ENCODE measurements around the gene ADSS1. TPM values are rescaled to one million over a fixed set of nuclear protein-coding genes. Genes with fewer than 3 reads are reported as not detected.
A peak's percentile ranks its signal among the peaks of the same experiment; 100 is the strongest.
"Not testable (repeated sequence)": the region's sequence is repeated elsewhere in the genome, so short reads cannot be mapped to it uniquely, and the experiment has no call there.

Gene ADSS1
- polyA plus RNA-seq, 4 donors = 12.5 to 17.0 (median 14.2) TPM

DNA sequence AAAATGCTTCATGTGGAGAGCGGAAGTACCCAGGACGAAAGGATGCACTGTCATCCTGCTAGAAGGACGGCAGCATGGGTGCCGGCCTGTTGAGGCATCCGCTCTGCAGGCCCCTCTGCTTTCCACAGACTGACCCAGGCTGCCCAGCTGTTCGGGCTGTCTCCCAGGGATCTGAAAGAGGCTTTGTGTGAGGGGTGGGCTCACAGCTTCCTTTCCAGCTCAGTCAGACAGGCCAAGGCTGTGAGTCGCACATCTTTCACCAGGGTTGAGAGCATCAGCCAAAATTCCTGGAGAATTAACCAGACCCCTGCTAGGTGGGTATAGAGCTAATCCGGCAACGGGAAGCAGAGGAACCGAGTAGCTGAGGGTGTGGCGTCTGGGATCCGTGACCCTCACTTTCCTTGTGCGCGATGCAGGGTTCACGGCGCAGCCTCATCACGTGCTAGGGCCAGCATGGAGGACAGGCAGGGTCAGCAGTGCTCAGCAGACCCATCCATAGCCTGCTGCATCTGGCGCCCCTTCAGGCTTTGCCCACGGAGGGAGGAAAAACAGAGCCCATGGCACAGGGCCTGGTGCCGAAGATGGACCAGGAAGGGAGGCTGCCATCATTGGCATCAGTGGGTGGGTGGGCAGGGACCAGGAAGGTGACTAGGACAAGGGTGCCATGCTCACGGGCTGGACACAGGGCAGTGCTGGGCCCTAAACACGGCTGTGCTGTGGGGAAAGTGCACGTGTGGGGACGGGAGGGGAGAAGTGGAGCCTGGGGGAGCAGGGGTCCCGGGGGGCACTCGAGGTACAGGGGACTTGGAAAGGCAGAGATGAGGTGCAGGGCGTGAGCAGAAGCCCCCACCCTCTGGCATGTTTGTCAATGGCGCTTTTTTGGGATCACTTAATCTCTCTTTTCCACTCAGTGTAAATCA lies 19.7 kb downstream of the ADSS1 start:
- no peak for DNase-seq (ENCODE audit: low read depth in 4 of 4, low spot score in 3 of 4)

DNA sequence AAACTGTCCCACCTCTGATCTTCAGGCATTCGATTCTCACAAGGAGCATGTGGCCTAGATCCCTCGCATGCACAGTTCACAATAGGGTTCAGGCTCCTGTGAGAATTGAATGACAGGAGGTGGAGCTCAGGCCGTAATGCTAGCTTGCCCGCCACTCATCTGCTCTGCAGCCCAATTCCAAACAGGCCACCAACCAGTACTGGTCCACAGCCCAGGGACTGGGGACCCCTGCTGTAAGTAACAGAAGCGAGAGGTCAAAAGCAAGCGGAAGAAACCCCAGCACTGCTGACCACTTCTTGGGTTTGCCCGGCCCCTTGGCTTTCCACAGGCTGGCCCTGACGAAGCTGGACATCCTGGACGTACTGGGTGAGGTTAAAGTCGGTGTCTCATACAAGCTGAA lies 20.5 kb downstream of the ADSS1 start:
- DNase-seq (ENCODE audit: low read depth in 4 of 4, low spot score in 3 of 4) = no peak

DNA sequence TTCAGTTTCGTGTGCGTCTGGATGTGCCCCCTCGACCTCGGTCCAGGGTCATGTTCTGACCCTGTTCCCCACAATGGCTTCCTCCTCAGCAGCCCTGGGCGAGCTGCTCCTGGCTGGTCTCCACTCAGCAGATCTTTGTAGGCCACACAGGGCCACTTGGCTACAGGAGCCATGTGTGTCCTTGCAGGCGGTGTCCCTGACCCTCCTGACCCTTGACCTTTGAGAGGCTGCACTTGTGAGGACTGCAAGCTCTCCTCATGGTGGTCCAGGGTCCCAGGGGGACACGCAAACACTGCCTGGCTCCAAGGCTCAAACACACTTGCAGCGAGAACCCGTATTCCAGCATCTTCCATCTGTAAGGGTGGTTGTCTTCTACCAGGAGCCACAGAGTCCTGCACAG lies 21.4 kb downstream of the ADSS1 start:
- no peak for DNase-seq (ENCODE audit: low read depth in 4 of 4, low spot score in 3 of 4)

DNA sequence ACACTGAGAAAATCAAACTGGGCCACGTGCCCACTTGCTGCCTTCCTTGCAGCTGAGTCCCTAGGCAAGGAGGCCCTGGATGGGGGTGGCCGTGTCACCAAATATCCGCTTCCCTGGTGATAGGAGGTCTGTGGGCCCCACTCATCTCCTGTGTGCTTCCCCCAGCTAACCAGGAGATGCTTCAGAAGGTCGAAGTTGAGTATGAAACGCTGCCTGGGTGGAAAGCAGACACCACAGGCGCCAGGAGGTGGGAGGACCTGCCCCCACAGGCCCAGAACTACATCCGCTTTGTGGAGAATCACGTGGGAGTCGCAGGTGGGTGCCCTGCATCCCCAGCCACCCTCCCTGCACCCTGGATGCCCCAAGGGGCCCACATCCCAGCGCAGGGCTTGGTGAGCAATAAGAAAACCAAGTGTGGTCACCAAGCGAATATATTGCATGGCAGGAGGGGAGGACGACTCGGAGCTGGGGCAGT lies 22.1 kb downstream of the ADSS1 start:
- DNase-seq (ENCODE audit: low read depth in 4 of 4, low spot score in 3 of 4) = no peak

DNA sequence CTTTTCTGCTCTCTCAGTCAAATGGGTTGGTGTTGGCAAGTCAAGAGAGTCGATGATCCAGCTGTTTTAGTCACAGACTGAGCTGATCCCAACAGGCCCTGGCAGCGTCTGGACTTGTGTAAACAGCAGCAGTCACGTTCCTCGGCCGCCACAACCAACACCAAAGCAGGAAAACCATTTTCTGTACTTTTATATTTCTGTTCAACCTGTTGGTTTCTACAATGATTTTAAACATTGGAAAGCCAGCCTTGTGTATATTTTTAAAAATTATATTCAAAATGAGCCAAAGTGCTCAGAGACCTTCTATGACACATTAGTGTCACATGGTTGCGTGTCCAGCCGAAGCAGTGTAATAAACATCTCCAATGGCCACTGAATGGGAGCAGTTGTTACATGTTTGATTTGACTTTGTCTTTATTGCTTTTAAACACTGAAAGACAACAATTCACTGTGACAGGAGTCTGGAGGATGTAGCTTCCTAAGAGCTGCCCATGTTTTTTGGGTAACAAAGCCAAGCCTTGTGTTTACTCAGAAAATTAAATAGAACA lies 23.0 kb downstream of the ADSS1 start:
- DNase-seq (ENCODE audit: low read depth in 4 of 4, low spot score in 3 of 4) = no peak

DNA sequence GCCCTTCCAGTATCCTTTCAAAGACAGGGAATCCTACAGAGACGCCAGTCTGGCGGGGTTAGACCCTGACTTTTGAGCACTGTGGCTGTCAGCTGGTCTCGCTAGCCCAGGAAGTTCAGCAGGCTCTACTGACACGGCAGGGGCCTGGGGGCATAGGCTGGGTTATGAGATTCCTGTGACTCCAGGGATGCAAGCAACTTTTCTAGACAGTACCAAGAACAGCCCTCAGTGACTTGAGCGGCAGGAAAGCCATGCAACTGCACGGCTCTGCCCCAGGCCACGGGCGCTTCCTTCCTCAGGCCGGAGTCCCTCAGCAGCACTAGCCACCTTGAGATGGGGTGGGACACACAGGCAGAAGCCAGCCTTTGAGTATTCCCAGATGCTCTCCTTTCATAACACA lies 23.8 kb downstream of the ADSS1 start:
- no peak for DNase-seq (ENCODE audit: low read depth in 4 of 4, low spot score in 3 of 4)

DNA sequence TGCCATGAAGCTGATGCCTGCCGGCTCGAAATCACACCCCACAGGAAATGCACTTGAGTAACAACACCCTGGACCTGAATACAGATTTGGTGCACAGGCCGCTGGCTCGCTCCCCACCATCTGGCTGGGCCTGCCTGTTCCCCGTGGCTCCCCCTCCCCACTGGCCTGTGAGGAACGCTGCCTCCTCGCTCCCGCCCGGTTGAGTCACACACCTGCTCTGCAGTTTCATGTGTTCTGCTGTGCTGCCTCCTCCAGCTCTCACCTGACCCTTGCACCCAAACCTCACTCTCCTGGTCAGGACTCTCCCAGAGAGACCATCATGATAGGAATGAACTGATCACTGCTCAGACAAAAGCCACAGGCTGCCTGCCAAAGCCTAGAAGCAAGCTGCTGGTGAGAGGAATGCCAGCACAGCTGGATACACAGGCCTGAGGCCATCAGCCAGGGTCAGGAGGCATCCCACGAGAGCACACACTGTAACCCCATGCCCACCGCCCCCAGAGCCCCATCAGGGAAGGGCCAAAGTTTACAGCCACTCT lies 25.2 kb downstream of the ADSS1 start:
- no peak for DNase-seq (ENCODE audit: low read depth in 4 of 4, low spot score in 3 of 4)

DNA sequence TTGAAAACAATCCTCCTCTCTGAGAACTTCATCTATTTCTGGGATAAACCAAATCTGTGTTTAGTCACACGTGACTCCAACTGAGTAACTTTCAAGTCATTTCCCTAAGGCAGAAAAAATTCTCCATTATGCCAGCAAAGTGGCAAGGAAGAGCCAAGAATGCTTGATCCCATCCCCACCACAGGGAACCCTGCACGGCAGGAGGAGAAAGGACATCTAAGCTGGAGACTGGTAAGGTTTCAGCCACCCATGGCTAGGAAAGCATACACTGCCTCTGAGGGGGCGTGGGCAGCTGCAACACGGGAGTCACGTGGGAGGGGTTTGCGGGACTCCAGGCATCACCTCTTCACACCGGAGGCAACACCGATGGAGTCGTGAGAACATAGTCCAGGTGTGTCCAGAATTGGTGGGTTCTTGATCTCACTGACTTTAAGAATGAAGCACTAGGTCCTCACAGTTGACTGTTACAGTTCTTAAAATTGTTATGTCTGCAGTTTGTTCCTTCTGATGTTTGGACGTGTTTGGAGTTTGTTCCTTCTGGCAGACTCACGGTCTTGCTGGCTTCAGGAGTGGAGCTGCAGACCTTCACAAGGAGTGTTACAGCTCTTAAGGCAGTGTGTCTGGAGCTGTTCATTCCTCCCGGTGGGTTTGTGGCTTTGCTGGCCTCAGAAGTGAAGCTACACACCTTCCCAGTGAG lies 26.2 kb downstream of the ADSS1 start:
- no peak for DNase-seq (ENCODE audit: low read depth in 4 of 4, low spot score in 3 of 4)

DNA sequence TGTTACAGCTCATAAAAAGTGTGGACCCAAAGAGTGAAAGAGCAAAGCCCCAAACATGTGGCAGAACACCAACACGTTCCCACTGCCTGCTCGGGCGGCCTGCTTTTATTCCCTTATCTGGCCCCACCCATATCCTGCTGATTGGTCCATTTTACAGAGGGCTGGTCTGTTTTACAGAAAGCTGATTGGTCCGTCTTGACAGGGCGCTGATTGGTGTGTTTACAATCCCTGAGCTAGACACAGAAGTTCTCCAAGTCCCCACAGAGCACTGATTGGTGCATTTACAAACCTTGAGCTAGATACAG lies 26.7 kb downstream of the ADSS1 start:
- not testable (repeated sequence) for DNase-seq (ENCODE audit: low read depth in 4 of 4, low spot score in 3 of 4)

DNA sequence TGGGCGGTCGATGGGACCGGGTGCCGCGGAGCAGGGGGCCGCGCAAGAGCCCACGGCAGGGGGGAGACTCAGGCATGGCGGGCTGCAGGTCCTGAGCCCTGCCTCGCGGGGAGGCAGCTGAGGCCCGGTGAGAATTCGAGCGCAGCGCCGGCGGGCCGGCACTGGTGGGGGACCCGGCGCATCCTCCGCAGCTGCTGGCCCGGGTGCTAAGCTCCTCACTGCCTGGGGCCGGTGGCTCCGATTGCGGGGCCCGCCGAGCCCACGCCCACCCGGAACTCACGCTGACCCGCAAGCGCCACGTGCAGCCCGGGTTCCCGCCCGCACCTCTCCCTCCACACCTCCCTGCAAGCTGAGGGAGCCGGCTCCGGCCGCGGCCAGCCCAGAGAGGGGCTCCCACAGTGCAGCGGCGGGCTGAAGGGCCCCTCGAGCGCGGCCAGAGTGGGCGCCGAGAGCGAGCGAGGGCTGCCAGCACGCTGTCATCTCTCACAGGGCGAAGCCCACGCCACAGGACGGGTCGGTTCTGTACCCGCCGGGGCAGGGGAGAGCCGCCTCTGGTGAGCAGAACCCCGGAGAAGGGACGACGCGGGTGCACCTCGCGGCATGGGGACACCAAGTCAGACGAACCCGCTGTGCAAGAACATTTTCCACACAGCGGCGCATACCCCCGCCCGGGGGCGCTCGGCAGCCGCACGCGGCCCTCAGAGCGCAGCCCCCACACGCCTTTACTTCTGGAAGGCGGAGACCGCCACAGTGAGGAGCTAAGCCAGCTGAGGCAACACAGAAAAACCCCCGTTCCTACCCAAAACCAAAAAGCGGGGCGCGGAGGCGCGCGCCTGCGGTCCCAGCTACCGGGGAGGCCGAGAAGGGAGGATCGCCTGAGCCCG lies 27.8 kb downstream of the ADSS1 start:
- DNase-seq (ENCODE audit: low read depth in 4 of 4, low spot score in 3 of 4) = no peak

DNA sequence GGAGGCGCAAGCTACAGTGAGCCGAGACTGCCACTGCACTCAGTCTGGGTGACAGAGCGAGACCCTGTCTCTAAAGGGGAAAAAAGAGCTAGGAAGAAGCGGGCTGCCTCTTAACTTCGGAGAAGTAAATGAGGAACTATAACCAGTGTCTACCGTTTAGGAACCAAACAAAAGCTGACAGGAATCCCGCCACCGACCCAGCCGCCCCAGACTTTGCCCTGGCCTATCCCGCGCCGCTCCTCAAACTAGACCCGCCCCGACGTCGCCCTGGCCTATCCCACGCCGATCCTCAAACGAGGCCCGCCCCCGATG lies 28.4 kb downstream of the ADSS1 start:
- DNase-seq (ENCODE audit: low read depth in 4 of 4, low spot score in 3 of 4) = no peak

DNA sequence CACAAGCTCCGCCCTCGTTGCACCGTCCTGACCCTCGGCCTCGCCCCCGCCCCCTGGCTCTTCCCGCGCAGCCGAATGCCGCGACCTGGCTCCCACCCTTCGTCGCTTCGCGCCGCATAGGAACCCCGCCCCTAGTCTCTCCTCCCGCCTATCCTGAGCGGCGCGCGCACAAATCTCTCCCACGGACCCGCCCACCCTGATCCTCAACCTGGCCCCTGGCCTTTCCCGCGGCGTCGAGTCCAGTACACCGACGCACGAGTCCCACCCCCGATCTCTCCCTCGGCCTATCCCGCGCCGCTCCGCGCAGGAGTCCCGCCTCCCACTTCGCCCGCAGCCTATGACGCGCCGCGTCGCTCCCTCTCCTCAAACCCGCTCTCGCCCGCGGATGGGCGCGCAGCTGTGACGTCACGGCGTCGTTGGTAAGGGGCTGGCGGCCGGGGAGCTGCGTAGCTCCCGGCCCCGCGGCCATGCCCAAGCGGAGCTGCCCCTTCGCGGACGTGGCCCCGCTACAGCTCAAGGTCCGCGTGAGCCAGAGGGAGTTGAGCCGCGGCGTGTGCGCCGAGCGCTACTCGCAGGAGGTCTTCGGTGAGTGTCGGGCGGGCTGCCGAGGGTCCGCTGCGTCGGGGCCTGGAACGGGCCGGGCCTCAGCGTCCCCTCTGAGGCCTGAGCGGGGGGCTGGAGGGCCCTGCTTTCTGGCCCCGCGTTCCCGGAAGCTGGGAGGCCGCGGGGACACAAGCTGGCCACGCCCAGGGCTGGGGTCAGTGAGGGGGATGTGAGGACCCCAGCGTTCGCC lies 28.9 kb downstream of the ADSS1 start, which contains the start of gene SIVA1:
Gene SIVA1, plus strand, starts transcription at position 413 of the 793 bp plus-strand sequence. Its CDS starts 55 bp downstream, at position 468.
- DNase-seq (ENCODE audit: low read depth in 4 of 4, low spot score in 3 of 4) = peak; percentile 98 to 99 (median 98)

DNA sequence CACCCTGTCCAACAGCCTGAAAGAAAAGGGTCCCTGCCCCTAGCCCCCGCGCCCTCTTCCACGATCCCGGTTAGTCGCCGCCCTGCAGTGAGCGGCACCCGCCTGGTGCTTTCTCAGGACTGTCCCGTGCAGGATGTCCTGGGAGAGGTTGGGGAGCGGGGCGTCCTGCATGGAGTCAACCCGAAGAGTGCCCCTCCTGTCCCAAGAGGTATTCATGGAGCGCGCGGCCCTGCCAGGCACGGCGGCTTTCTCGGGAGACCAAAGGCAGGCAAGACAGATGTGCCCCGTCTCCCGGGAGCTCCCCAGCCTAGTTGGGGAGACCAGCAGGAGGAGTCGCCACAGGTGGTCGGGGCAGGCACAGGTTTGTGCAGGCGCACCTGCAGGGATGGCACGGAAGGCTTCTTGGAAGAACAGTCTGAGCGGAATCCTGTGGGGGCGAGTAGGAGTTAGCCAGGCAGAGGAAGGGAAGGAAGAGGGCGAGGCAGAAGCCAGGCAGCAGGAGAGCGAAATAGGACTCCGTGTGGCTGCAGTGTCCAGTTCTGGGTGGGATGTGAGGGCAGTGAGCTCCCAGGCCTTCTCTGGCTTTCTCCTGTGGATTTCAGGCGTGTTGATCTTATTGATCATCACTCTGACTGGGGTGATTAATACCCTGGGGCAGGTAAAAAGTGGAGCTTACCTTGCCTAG lies 29.6 kb downstream of the ADSS1 start:
- no peak for DNase-seq (ENCODE audit: low read depth in 4 of 4, low spot score in 3 of 4)

DNA sequence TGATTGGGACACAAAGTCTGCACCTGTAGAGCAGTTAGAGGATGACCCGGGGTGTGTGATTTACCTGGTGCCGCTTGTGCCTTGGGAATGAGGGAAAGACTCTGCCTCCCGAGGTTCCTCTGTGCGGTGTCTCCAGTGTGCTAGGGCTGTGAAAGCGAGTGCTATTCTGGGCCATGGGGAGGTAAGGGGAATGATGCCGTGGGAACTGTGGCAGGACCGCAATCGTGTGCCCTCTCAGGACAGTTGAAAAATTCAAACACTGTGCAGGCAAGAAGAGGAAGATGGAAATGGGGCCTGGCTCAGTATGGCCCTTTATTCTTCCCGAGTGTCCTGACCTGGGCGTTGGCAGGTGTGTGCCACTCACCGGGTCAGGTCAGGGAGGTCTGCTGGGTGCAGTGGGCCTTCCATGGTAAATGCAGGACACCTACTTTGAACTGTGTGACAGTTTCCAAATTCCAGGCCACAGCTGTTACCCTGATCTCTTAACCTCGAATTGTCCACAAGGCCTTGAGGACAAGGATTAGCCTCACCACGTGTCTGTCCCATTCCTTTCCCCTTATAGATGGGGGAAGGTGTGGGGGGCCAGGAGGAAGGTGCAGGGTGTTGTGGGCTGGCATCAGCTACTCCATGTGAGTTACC lies 30.3 kb downstream of the ADSS1 start:
- no peak for DNase-seq (ENCODE audit: low read depth in 4 of 4, low spot score in 3 of 4)

DNA sequence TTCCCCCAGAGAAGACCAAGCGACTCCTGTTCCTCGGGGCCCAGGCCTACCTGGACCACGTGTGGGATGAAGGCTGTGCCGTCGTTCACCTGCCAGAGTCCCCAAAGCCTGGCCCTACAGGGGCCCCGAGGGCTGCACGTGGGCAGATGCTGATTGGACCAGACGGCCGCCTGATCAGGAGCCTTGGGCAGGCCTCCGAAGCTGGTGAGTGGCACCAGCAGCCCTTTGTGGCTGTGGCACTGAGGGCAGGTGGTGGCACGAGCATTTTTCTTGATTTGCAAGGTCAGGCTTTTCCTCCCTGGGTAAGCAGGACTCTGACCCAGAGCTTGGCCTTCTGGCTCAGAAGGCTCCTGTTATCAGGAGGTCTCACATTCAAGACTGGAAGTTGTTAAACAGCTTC lies 31.6 kb downstream of the ADSS1 start:
- DNase-seq (ENCODE audit: low read depth in 4 of 4, low spot score in 3 of 4) = no peak

DNA sequence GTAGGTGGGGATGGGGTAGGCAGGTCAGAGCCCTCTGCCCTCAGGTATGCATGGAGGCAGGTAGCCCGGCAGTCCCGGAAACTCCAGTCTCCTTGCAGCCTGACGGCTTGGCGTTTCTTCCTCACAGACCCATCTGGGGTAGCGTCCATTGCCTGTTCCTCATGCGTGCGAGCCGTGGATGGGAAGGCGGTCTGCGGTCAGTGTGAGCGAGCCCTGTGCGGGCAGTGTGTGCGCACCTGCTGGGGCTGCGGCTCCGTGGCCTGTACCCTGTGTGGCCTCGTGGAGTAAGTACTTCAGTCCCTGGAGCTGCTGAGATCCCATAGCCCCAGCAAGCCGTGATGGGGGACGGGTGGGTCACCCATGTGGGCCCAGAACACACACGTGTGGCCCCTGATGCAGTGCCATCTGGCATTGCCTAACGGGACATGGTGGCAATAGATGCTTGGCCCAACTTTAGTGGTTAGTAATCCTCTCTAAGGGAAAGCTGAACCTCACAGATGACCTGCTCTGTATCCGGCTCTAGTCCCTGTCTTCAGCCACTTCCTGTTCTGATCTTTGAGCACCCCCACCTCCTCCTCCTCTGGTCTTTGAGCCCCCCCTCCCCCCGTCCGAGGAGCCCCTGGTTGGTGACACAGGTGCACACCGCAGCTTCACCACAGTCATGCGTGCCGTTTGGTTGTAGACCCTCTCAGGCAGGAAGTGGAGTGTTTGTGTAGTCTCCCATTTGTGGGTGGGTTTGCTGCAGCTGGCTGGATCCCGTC lies 32.6 kb downstream of the ADSS1 start:
- DNase-seq (ENCODE audit: low read depth in 4 of 4, low spot score in 3 of 4) = no peak

DNA sequence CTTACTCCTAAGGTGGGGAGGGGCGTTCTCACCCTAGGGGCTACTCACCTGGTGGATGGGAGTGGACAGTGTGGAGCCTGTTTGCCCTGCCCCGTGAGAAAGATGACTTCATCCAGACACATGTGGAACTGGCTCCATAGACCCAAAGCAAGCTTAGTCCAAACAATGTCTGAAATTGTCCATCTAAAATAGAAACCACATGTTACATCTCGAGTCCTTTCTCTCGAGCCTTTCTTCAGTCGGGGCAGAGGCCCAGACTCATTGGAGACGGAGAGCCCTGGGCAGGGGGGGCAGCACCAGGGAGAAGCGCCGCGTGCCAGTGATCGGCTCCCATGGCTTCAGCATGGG lies 33.2 kb downstream of the ADSS1 start:
- DNase-seq (ENCODE audit: low read depth in 4 of 4, low spot score in 3 of 4) = no peak

All from left renal pelvis (tissue), 4 donors.